GM12875 (cell line): ENCODE measurements around the gene RBM28.

Experiments
- H3K4me3 ChIP-seq: one replicate; pipeline ENCODE4 v1.5.1; 2011; ENCODE audit warnings: low read depth, low read length, control low read depth
- CTCF ChIP-seq: IDR thresholded peaks from 2 replicates; pipeline ENCODE4 v1.5.1; 2011; ENCODE audit warnings: low read depth, mild to moderate bottlenecking, control low read depth, inconsistent platforms, low read length, moderate library complexity, borderline replicate concordance; ENCODE audit not compliant: insufficient read depth

The RBM28 gene

GRCh38 chr7:128381161-128381821 is 37.6 kb upstream of the RBM28 start:
- H3K4me3 ChIP-seq, result no peak overlapping the region
- TF ChIP-seq CTCF, result peak; percentile 72

- H3K4me3 ChIP-seq, result no peak overlapping the region
- no peak for TF ChIP-seq CTCF
Measured at GRCh38 chr7:128380483-128381106, 36.9 kb upstream of the RBM28 start.

- no peak for TF ChIP-seq CTCF
- no peak overlapping the region for H3K4me3 ChIP-seq
Measured at GRCh38 chr7:128379900-128380479, 36.3 kb upstream of the RBM28 start.

- H3K4me3 ChIP-seq, result no peak overlapping the region
- no peak for TF ChIP-seq CTCF
Measured at GRCh38 chr7:128378637-128379036, 34.9 kb upstream of the RBM28 start.

- TF ChIP-seq CTCF, result no peak
- H3K4me3 ChIP-seq, result no peak overlapping the region
Measured at GRCh38 chr7:128376077-128376476, 32.4 kb upstream of the RBM28 start.

- no peak overlapping the region for H3K4me3 ChIP-seq
Measured at GRCh38 chr7:128374041-128374440, 30.3 kb upstream of the RBM28 start.

More at GRCh38 chr7:128374041-128374440, 30.3 kb upstream of the RBM28 start:
- no peak for TF ChIP-seq CTCF
